ENCODE measurements around the gene SLC28A1. TPM values are rescaled to one million over a fixed set of nuclear protein-coding genes. Genes with fewer than 3 reads are reported as not detected.
"Not testable (repeated sequence)": the region's sequence is repeated elsewhere in the genome, so short reads cannot be mapped to it uniquely, and the experiment has no call there.

SLC28A1 gene
- total RNA-seq, 1 experiment from 2014 or later: not detected

GRCh38 chr15:84983711-84984110 is 99.2 kb downstream of the SLC28A1 start:
- ChIA-PET RAD21 (ENCODE audit: low non-redundant PET in 1 of 2, low total read pairs in 2 of 2, uncharacterized antibody in 2 of 2, unreplicated experiment in 2 of 2) (no interaction called here), CTCF (no interaction called here), POLR2A (no interaction called here)
- peaks cover 7% of the 10 kb centered on the region; the same call in 1 of the 2 replicates for H4K20me1 ChIP-seq (ENCODE audit: insufficient read depth)
- ATAC-seq (no peak), DNase-seq (ENCODE audit: low read depth, low spot score) (no peak)
- H3K27ac ChIP-seq (ENCODE audit: low read depth, low read length): no peak overlapping the region
- intact Hi-C loops (cut with micrococcal nuclease): loop anchor here (2.0 kb wide), 1 partner anchor 61 kb away; no protein-coding TSS in a partner anchor
- TF ChIP-seq EZH2 (IDR thresholded peaks at IDR 0.05) (no peak), ZNF274 (IDR thresholded peaks at IDR 0.05; ENCODE audit: low read depth, low read length) (no peak)
- peak overlapping the region; percentile 92; the same call in 1 of the 2 replicates for H3K4me2 ChIP-seq (ENCODE audit: low read length)
- no peaks in the 10 kb centered on the region for H3K9me3 ChIP-seq (ENCODE audit: control insufficient read depth in 1 of 2, insufficient read depth in 1 of 2, low read depth in 1 of 2, low read length in 2 of 2)
- no peaks in the 10 kb centered on the region for H3K36me3 ChIP-seq (ENCODE audit: control insufficient read depth in 1 of 2, insufficient read depth in 2 of 2, low read length in 2 of 2)
- H2AFZ ChIP-seq (ENCODE audit: low read depth, low read length, poor library complexity, severe bottlenecking): no peak overlapping the region
- no peaks in the 10 kb centered on the region for H3K27me3 ChIP-seq (ENCODE audit: insufficient read depth, low read length)
- peaks cover 10 to 31% of the 10 kb centered on the region in 2 experiments; a peak in 3 of 4 replicates for H3K4me1 ChIP-seq (ENCODE audit: control insufficient read depth in 1 of 2, insufficient read depth in 2 of 2, low read length in 2 of 2)
- no TSS peak for BruUV-seq (replicated peaks)
- H3K9me2 ChIP-seq (ENCODE audit: insufficient read depth): no peaks in the 10 kb centered on the region
- peaks cover 61% of the 10 kb centered on the region for H3K79me2 ChIP-seq (ENCODE audit: insufficient read depth, low read length)
- no peak overlapping the region for H3K4me3 ChIP-seq (replicated peaks in 1 of 2; ENCODE audit: low read depth in 1 of 2, low read length in 2 of 2)
- no peak overlapping the region for H3K9ac ChIP-seq (ENCODE audit: low read length)

- no TSS peak for BruUV-seq (replicated peaks)
- ChIA-PET RAD21 (ENCODE audit: low non-redundant PET in 1 of 2, low total read pairs in 2 of 2, uncharacterized antibody in 2 of 2, unreplicated experiment in 2 of 2) (no interaction called here), CTCF (no interaction called here), POLR2A (no interaction called here)
- Histone ChIP-seq H3K27ac (ENCODE audit: low read depth, low read length) (no peak overlapping the region), H3K36me3 (ENCODE audit: control insufficient read depth in 1 of 2, insufficient read depth in 2 of 2, low read length in 2 of 2) (no peaks in the 10 kb centered on the region), H3K27me3 (ENCODE audit: insufficient read depth, low read length) (no peaks in the 10 kb centered on the region), H3K79me2 (ENCODE audit: insufficient read depth, low read length) (peaks cover 76% of the 10 kb centered on the region), H3K9me2 (ENCODE audit: insufficient read depth) (no peaks in the 10 kb centered on the region), H3K4me2 (ENCODE audit: low read length) (no peak overlapping the region), H3K9me3 (ENCODE audit: control insufficient read depth in 1 of 2, insufficient read depth in 1 of 2, low read depth in 1 of 2, low read length in 2 of 2) (no peaks in the 10 kb centered on the region), H3K9ac (ENCODE audit: low read length) (no peak overlapping the region), H4K20me1 (ENCODE audit: insufficient read depth) (peaks cover 7% of the 10 kb centered on the region; the same call in 1 of the 2 replicates), H3K4me1 (ENCODE audit: control insufficient read depth in 1 of 2, insufficient read depth in 2 of 2, low read length in 2 of 2) (peaks cover 3 to 18% of the 10 kb centered on the region in 2 experiments; a peak in 3 of 4 replicates), H3K4me3 (replicated peaks in 1 of 2; ENCODE audit: low read depth in 1 of 2, low read length in 2 of 2) (no peak overlapping the region), H2AFZ (ENCODE audit: low read depth, low read length, poor library complexity, severe bottlenecking) (no peak overlapping the region)
- intact Hi-C loops (cut with micrococcal nuclease): no loop called here
- DNase-seq (ENCODE audit: low read depth, low spot score): no peak
- TF ChIP-seq SRF (IDR thresholded peaks at IDR 0.05; ENCODE audit: low read depth) (no peak), EZH2phosphoT487 (IDR thresholded peaks at IDR 0.05; ENCODE audit: borderline replicate concordance) (no peak), CEBPB (IDR thresholded peaks at IDR 0.05; ENCODE audit: low read depth) (no peak), RAD21 (IDR thresholded peaks at IDR 0.05; ENCODE audit: low read depth) (no peak), SP1 (IDR thresholded peaks at IDR 0.05; ENCODE audit: low read depth) (no peak), CTCF (IDR thresholded peaks at IDR 0.05 in 2 of 3, conservative IDR thresholded peaks at IDR 0.05 in 1 of 3; ENCODE audit: borderline replicate concordance in 1 of 3, insufficient read depth in 1 of 3, low read depth in 2 of 3, low read length in 2 of 3) (no peak)
- ATAC-seq: no peak
These were observed 100.7 kb downstream of the SLC28A1 start for GRCh38 chr15:84985158-84985557.

GRCh38 chr15:84987351-84987750 is 102.9 kb downstream of the SLC28A1 start:
- H3K4me2 ChIP-seq (ENCODE audit: low read length); ATAC-seq; intact Hi-C loops (cut with micrococcal nuclease); H2AFZ ChIP-seq (ENCODE audit: low read depth, low read length, poor library complexity, severe bottlenecking); H3K9me2 ChIP-seq (ENCODE audit: insufficient read depth); H3K36me3 ChIP-seq (ENCODE audit: control insufficient read depth in 1 of 2, insufficient read depth in 2 of 2, low read length in 2 of 2); CTCF ChIA-PET; H4K20me1 ChIP-seq (ENCODE audit: insufficient read depth); H3K4me3 ChIP-seq (replicated peaks in 1 of 2; ENCODE audit: low read depth in 1 of 2, low read length in 2 of 2); DNase-seq (ENCODE audit: low read depth, low spot score); H3K9ac ChIP-seq (ENCODE audit: low read length); H3K9me3 ChIP-seq (ENCODE audit: control insufficient read depth in 1 of 2, insufficient read depth in 1 of 2, low read depth in 1 of 2, low read length in 2 of 2); POLR2A ChIA-PET; BruUV-seq (replicated peaks); H3K27me3 ChIP-seq (ENCODE audit: insufficient read depth, low read length); H3K27ac ChIP-seq (ENCODE audit: low read depth, low read length); RAD21 ChIA-PET (ENCODE audit: low non-redundant PET in 1 of 2, low total read pairs in 2 of 2, uncharacterized antibody in 2 of 2, unreplicated experiment in 2 of 2): not testable (repeated sequence)
- peaks cover 10 to 29% of the 10 kb centered on the region in 2 experiments for H3K4me1 ChIP-seq (ENCODE audit: control insufficient read depth in 1 of 2, insufficient read depth in 2 of 2, low read length in 2 of 2)
- peaks cover 96% of the 10 kb centered on the region for H3K79me2 ChIP-seq (ENCODE audit: insufficient read depth, low read length)
